Activated T-helper 1 cell treated with anti-CD3 and anti-CD28 coated beads, Interleukin-12 subunit alpha, Interleukin-12 subunit beta, Interleukin-2, Interleukin-4 antibody, amounts not matched to agents 30 ng/mL and 10 ng/mL and 1 ng/mL, durations not matched to agents 14 hours and 24 hours and 36 hours (primary cell): Measurements from ENCODE around the gene BTBD9. TPM values are rescaled to one million over a fixed set of nuclear protein-coding genes. Genes with fewer than 3 reads are reported as not detected.
"Not testable (repeated sequence)": the region's sequence is repeated elsewhere in the genome, so short reads cannot be mapped to it uniquely, and the experiment has no call there.

Experiments used
- DNase-seq: peaks from one replicate; pipeline ENCODE4 v3.0.0; 2021; ENCODE audit warnings: low spot score
- H3K27ac Mint-ChIP-seq: one replicate; pipeline ENCODE4 v1.8.0; 2021; ENCODE audit warnings: mild to moderate bottlenecking, mixed read lengths
- H3K27me3 Mint-ChIP-seq: one replicate; pipeline ENCODE4 v1.8.0; 2022; ENCODE audit warnings: mild to moderate bottlenecking, moderate library complexity, mixed read lengths; ENCODE audit not compliant: insufficient read depth
- H3K36me3 Mint-ChIP-seq: one replicate; pipeline ENCODE4 v1.8.0; 2021; ENCODE audit warnings: low read depth, mixed read lengths
- H3K4me1 Mint-ChIP-seq: one replicate; pipeline ENCODE4 v1.8.0; 2021; ENCODE audit warnings: low read depth, mixed read lengths
- H3K4me3 Mint-ChIP-seq: one replicate; pipeline ENCODE4 v1.8.0; 2021; ENCODE audit warnings: mild to moderate bottlenecking, moderate library complexity, mixed read lengths
- H3K9me3 Mint-ChIP-seq: one replicate; pipeline ENCODE4 v1.8.0; 2021; ENCODE audit warnings: mixed read lengths
- intact Hi-C: fragments of 100-400 bp; cut with micrococcal nuclease; formaldehyde crosslinking; loops from one replicate; pipeline ENCODE4 v1.15.1; 2024
- total RNA-seq: library from RNA; stranded (reverse); gene quantifications from 2 replicates; pipeline ENCODE4 v1.2.3, GENCODE V29; 2022

Gene BTBD9
- total RNA-seq, 1 donor from 2014 or later: 14.5 TPM

DNA sequence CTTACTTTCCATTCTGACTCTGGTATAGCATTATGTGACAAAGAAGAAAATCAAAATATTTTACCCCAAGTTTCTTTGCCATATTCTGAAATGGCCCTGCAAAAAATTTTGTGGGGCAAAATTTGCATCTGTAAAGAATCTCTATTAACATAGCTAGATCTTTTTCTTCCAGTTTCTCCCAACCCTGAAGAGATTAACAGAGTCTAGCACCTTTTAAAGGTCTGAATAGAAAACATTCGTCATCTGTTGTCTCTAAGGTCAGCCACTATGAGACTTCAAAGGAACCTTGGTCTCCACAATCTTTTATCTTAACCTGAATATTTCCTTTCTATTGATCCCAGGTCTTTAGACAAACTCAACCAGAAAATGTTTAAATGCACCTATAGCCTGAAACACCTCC lies 205.7 kb downstream of the BTBD9 start:
- DNase-seq: no peak
- intact Hi-C loops: no loop called here
- Mint-ChIP-seq H3K27ac (no peak overlapping the region), H3K36me3 (no peaks in the 10 kb centered on the region), H3K9me3 (no peaks in the 10 kb centered on the region), H3K4me3 (no peak overlapping the region), H3K27me3 (no peaks in the 10 kb centered on the region), H3K4me1 (no peaks in the 10 kb centered on the region)

DNA sequence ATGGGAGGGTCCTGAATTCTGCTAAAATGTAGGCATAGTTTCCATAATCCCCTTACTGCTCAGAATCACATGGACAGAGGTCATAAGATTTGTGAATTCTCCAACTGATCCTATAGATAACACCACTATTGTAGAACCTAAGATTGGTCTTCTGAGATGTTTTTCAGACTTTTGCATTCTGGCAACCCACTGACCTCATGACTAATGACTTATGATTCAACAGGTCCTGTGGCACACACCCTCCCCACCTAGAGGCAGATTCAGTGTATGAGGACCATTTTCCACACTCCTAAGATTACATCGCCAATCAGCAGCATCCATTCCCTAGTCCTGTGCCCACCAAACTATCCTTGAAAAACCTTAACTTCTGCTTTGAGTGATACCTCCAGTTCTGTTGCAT lies 207.2 kb downstream of the BTBD9 start:
- Mint-ChIP-seq H3K4me3 (no peak overlapping the region), H3K27me3 (no peaks in the 10 kb centered on the region), H3K36me3 (no peaks in the 10 kb centered on the region), H3K27ac (no peak overlapping the region), H3K9me3 (no peaks in the 10 kb centered on the region), H3K4me1 (no peaks in the 10 kb centered on the region)
- DNase-seq: no peak
- intact Hi-C loops: no loop called here

DNA sequence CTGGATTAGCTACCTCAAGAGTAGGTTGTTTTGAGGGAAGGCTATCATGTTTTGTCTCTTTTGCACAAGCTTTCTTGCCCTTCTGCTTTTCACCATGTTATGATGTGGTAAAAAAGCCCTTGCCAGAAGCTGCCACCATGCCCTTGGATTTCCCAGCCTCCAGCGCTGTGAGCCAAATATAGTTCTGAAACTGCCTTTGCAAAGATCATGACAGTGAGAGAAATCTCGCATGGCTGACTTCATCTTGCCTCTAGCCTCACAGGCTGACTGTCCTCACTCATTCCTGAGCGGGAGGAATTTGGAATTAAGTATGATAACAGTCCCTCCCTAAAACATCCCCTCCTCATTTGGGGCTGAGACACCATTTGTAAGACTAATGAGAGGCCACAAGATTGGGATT lies 207.7 kb downstream of the BTBD9 start:
- H3K27ac Mint-ChIP-seq: no peak overlapping the region
- H3K4me1 Mint-ChIP-seq: no peaks in the 10 kb centered on the region
- DNase-seq: no peak
- intact Hi-C loops: no loop called here
- H3K27me3 Mint-ChIP-seq: no peaks in the 10 kb centered on the region
- no peak overlapping the region for H3K4me3 Mint-ChIP-seq
- no peaks in the 10 kb centered on the region for H3K9me3 Mint-ChIP-seq
- H3K36me3 Mint-ChIP-seq: no peaks in the 10 kb centered on the region

DNA sequence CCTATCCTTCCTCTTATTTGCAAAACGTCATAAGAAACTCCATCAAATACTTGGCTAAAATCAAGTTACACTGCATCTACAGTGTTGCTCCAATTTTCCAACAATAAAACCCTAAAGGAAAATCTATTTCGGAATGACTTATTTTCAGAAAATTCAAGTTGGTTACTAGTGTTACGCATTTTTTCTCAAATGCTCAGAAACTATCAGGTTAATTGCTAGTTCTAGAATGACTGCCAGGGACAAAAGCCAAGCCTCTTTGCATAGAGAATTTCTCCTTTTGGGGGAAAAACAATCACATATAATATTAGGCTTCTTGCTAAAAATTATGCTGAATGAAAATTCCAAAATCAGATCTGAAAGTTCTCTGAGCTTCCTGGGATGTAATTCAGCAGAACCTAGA lies 210.2 kb downstream of the BTBD9 start:
- no peaks in the 10 kb centered on the region for H3K4me1 Mint-ChIP-seq
- no peaks in the 10 kb centered on the region for H3K9me3 Mint-ChIP-seq
- H3K27me3 Mint-ChIP-seq: no peaks in the 10 kb centered on the region
- intact Hi-C loops: no loop called here
- H3K27ac Mint-ChIP-seq: no peak overlapping the region
- DNase-seq: no peak
- H3K36me3 Mint-ChIP-seq: no peaks in the 10 kb centered on the region
- no peak overlapping the region for H3K4me3 Mint-ChIP-seq

DNA sequence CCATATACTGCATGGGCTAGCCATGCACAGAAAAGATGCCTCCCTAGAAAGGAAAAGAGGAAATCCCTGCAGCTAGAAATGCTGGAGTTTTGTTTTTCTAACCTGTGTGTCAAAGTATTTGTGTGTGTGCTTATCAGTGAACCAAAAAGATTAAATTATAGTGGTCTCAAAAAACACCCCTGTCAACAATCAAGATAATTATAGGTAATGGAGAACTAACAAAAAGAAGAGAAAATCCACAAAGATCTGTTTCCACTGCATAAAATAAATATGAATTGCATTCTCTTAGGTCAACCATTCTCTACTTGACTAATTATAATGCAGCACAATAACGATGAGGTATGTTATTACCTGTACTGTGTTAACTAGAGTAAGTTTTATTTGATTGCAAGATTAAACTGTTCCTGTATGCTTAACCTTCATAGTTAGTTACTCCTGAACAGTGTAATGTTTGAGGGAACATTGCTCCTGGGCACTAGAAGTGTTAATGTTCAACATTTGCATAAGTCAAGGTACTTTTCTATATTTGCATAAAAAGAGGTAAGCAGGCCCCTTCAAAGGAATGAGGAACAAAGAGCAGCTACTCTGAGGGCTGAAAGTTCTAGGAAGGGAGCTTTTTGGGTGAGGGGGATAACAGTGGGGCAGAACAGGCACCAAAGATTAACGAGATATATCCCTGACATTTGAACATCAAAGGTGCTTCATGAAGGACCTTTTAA lies 212.1 kb downstream of the BTBD9 start:
- Mint-ChIP-seq H3K9me3 (no peaks in the 10 kb centered on the region), H3K27ac (no peak overlapping the region), H3K4me3 (no peak overlapping the region), H3K36me3 (no peaks in the 10 kb centered on the region), H3K27me3 (no peaks in the 10 kb centered on the region), H3K4me1 (no peaks in the 10 kb centered on the region)
- intact Hi-C loops: no loop called here
- DNase-seq: no peak

DNA sequence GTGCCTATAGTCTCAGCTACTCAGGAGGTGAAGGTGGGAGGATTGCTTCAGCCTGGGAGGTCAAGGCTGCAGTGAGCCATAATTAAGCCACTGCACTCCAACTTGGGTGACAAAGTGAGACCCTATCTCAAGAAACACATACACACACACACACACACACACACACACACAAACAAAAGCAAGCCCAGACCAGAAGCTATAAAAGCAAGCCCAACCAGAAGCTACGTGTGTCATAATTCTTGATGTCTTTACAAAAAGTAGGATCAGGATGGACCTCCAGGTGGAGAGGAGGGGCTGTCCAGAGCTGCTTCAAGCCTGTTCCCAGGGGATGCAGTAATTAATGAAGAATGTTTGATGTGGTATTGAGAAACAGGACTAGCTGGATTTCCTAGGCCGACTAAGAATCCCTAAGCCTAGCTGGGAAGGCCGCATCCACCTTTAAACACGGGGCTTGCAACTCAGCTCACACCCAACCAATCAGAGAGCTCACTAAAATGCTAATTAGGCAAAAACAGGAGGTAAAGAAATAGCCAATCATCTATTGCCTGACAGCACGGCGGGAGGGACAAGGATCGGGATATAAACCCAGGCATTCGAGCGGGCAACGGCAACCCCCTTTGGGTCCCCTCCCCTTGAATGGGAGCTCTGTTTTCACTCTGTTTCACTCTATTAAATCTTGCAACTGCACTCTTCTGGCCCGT lies 213.8 kb downstream of the BTBD9 start:
- H3K4me1 Mint-ChIP-seq, H3K27ac Mint-ChIP-seq, H3K36me3 Mint-ChIP-seq, H3K9me3 Mint-ChIP-seq, intact Hi-C loops, DNase-seq, H3K4me3 Mint-ChIP-seq, H3K27me3 Mint-ChIP-seq: not testable (repeated sequence)

DNA sequence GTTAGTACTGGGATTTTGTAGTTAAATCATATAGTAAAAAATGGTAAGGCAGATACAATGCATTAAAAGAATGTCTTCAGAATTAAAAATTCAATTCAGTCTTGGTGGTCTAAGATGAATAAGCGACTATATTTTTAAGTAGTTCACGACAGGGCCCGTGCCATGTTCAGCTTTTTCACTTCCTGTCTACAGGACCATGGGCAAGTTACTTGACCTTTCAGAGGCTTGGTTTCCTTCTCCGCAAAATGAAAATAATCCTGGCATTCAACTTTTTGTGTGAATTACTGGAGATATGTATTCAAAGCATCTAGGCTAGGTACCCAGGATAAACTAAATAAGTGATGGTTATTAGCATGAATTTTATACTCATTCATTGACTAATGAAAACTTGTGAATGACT lies 216.0 kb downstream of the BTBD9 start:
- Mint-ChIP-seq H3K9me3 (no peaks in the 10 kb centered on the region), H3K27ac (no peak overlapping the region), H3K27me3 (peaks cover 1% of the 10 kb centered on the region), H3K4me3 (no peak overlapping the region), H3K36me3 (no peaks in the 10 kb centered on the region), H3K4me1 (no peaks in the 10 kb centered on the region)
- intact Hi-C loops: no loop called here
- no peak for DNase-seq

DNA sequence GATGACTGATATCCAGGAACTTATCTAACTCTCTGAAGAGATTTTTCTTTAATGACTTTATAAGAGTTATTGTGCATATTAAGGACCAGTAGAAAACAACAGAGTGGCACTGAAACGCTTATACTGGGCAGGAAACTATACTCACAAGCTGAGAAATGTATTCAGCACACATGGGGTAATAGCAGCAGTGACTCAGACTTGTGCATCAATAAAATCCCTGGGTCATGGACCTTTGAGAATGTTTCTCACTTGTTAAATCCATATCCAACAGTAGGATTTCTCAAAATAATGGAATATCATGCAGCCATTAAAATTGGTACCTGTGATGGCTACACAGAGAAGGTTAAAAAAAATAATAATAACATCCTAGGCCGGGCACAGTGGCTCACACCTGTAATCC lies 219.5 kb downstream of the BTBD9 start:
- no peaks in the 10 kb centered on the region for H3K4me1 Mint-ChIP-seq
- H3K4me3 Mint-ChIP-seq: no peak overlapping the region
- H3K27ac Mint-ChIP-seq: no peak overlapping the region
- H3K9me3 Mint-ChIP-seq: no peaks in the 10 kb centered on the region
- H3K36me3 Mint-ChIP-seq: no peaks in the 10 kb centered on the region
- intact Hi-C loops: no loop called here
- DNase-seq: no peak
- H3K27me3 Mint-ChIP-seq: peaks cover 1% of the 10 kb centered on the region

DNA sequence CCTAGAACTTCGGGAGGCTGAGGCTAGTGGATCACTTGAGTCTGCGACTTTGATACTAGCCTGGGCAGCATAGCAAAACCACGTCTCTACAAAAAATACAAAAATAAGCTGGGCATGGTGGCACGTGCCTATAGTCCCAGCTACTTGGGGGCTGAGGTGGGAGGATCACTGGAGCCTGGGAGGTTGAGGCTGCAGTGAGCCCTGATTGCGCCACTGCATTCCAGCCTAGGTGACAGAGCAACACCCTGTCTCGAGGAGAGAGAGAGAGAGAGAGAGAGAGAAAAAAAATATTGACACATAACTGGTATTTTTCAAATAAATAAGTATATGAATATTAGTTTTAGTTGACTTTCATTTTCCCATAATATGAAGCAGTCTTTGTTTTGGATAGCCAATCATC lies 222.2 kb downstream of the BTBD9 start:
- no peak overlapping the region for H3K4me3 Mint-ChIP-seq

DNA sequence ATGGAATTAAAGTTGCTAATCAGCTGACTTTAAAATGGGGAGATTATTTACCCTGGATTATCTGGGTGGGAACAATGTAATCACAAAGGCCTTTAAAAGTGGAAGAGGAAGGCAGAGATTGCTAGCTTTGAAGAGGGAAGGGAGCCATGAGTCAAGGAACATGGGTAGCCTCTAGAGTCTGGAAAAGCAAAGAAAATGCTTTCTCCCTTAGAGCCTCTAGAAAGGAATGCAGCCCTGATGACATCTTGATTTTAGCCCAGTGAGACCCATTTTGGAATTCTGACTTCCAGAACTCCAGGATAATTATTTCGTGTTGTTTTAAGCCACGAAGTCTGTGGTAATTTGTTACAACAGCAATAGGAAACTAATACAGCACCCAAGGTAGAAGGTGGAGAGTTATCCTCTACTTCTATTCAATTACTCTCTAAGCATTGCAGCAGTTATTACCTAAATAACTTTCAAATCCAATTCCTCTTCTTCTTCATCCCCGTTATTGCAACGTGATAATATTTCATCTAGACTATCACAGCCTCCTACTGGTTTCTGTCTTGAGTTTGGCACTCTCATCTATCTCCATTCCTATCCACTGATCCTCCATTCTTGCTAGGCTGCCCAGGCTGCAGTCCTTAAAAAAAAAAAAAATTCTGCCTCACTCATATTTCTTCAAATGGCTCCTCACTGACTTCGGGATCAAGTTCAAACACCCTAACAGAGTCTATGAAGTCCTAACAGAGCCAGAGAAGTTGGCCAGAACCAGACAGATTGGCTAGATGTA lies 224.3 kb downstream of the BTBD9 start:
- H3K9me3 Mint-ChIP-seq: no peaks in the 10 kb centered on the region
- intact Hi-C loops: no loop called here
- H3K27ac Mint-ChIP-seq: no peak overlapping the region
- no peaks in the 10 kb centered on the region for H3K4me1 Mint-ChIP-seq
- H3K4me3 Mint-ChIP-seq: no peak overlapping the region
- DNase-seq: no peak
- H3K27me3 Mint-ChIP-seq: no peaks in the 10 kb centered on the region
- no peaks in the 10 kb centered on the region for H3K36me3 Mint-ChIP-seq

More for the DNA sequence above, 222.2 kb downstream of the BTBD9 start:
- Mint-ChIP-seq H3K36me3 (no peaks in the 10 kb centered on the region), H3K9me3 (no peaks in the 10 kb centered on the region), H3K27ac (no peak overlapping the region), H3K4me1 (no peaks in the 10 kb centered on the region), H3K27me3 (peaks cover 1% of the 10 kb centered on the region)
- intact Hi-C loops: no loop called here
- DNase-seq: no peak

DNA sequence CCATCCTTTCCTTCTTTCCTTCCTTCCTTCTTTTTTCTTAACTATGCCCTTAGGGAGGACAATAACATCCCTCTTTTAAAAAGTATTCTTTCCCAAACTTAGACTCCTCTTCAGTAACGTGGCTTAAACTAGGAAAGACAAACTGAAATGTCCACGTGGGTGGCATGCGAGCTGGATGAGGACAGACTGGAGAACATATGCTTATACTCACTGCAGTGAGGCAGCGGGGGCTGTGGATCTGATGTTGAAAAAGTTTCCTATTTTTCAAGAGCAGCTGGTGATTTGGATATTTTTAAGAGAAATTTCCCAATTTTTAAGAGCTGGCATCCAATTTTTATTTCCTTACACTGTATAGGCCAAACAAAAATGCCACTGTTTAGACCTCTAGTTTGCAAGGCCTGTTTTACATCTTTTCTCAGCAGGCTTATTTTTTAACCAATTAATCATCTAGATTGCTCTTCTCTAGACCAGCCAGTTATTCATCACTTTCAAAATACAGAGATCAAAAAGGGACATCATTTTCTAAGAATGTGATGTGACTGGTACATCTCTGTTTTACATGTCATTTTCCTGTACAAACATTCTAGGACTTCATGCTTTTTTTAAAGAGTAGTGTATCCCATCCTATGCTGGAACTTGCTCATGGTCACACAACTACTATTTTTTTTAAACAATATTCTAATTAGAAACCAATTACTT lies 226.5 kb downstream of the BTBD9 start:
- Mint-ChIP-seq H3K36me3 (no peaks in the 10 kb centered on the region), H3K27ac (no peak overlapping the region), H3K4me1 (no peaks in the 10 kb centered on the region), H3K27me3 (no peaks in the 10 kb centered on the region), H3K4me3 (no peak overlapping the region), H3K9me3 (no peaks in the 10 kb centered on the region)
- no peak for DNase-seq
- intact Hi-C loops: no loop called here

DNA sequence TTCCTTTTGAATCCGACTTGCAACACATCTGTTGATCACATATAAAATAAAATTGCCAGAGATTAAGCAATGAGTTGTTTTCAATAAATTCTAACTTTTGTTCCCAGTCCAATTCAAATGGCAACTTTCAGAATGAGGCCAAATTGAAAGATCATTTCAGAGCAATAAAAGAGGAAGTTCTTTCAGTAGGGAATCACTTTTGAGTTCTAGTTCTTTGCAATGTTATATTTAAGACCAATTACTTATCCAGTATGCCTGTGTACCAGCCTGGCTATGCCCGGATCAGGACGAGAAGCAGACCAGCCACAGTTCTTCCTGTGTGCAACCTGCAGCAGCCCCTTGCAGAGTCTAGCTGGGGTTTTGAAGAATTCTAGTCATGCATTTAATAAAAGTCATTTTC lies 232.5 kb downstream of the BTBD9 start:
- intact Hi-C loops: no loop called here
- Mint-ChIP-seq H3K27ac (no peak overlapping the region), H3K4me1 (peaks cover 11% of the 10 kb centered on the region), H3K27me3 (no peaks in the 10 kb centered on the region), H3K4me3 (no peak overlapping the region), H3K36me3 (no peaks in the 10 kb centered on the region), H3K9me3 (no peaks in the 10 kb centered on the region)
- DNase-seq: no peak

DNA sequence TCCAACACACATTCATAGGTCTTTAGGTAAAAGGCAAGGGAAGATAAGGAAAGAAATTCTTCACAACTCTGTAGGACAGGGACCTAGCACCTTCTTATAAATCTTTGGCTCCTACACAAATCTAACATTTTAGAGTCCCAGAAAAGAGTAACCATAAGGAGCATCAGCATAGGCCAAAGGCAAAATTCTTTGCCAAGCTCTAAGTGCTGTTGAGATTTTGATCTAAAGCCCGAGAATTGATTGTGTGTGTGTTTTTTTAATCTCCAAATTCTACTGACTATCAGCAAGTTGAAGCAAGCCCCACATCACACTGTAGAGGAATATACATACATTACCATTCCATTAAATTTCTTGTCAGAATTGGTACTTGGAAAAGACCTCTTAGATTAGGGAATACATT lies 233.6 kb downstream of the BTBD9 start:
- peaks cover 11% of the 10 kb centered on the region for H3K4me1 Mint-ChIP-seq
- intact Hi-C loops: no loop called here
- H3K4me3 Mint-ChIP-seq: no peak overlapping the region
- H3K27me3 Mint-ChIP-seq: no peaks in the 10 kb centered on the region
- no peaks in the 10 kb centered on the region for H3K9me3 Mint-ChIP-seq
- H3K27ac Mint-ChIP-seq: no peak overlapping the region
- no peaks in the 10 kb centered on the region for H3K36me3 Mint-ChIP-seq
- DNase-seq: no peak
